IMR-90 (cell line): ENCODE results near the gene RGL1. TPM values are rescaled to one million over a fixed set of nuclear protein-coding genes. Genes with fewer than 3 reads are reported as not detected.

Experiments
- ATAC-seq: fragments of 200-7000 bp; cut with Tn5 transposase; 2 replicates; pipeline ENCODE4 v1.9.1; 2020; ENCODE audit warnings: low read depth, mild to moderate bottlenecking, moderate library complexity
- BruUV-seq: library from RNA; stranded (reverse); fragments of 400-500 nt; replicated peaks from 2 replicates; lab custom pipeline; 2021; lab: Mats Ljungman, UMichigan
- CTCF ChIA-PET: fragments of 300-600 bp; formaldehyde crosslinking; extraction: SDS; loops from one replicate; lab custom pipeline; 2021; ENCODE audit warnings: antibody characterized with exemption; lab: Yijun Ruan, JAX
- POLR2A ChIA-PET: fragments of 300-600 bp; sonication (Branson Sonifier 250); formaldehyde crosslinking; loops from one replicate; lab custom pipeline; 2022; ENCODE audit warnings: antibody characterized with exemption; ENCODE audit not compliant: unreplicated experiment; lab: Charles Lee
- DNase-seq: peaks from one replicate; pipeline ENCODE4 v3.0.0; 2013
- H2AFZ ChIP-seq: replicated peaks from 2 replicates; pipeline ENCODE3; 2013; ENCODE audit warnings: low read length, mild to moderate bottlenecking; ENCODE audit not compliant: poor library complexity
- H2AK5ac ChIP-seq: 2 replicates; pipeline ENCODE4 v1.6.1; 2013; ENCODE audit warnings: low read depth, low read length, inconsistent platforms
- H2AK9ac ChIP-seq: replicated peaks from 2 replicates; pipeline ENCODE3; 2013; ENCODE audit warnings: mild to moderate bottlenecking, low read depth, low read length, moderate library complexity; ENCODE audit not compliant: poor library complexity
- H2BK120ac ChIP-seq: 2 replicates; pipeline ENCODE4 v1.6.1; 2013; ENCODE audit warnings: low read depth, low read length, inconsistent platforms
- H2BK15ac ChIP-seq: 3 replicates; pipeline ENCODE4 v1.6.1; 2013; ENCODE audit warnings: low read depth, low read length, inconsistent platforms
- H2BK20ac ChIP-seq: 2 replicates; pipeline ENCODE4 v1.6.1; 2013; ENCODE audit warnings: low read depth, mild to moderate bottlenecking, inconsistent platforms, low read length, moderate library complexity
- H2BK5ac ChIP-seq: 2 replicates; pipeline ENCODE4 v1.6.1; 2013; ENCODE audit warnings: mild to moderate bottlenecking, low read depth, low read length, inconsistent platforms; ENCODE audit not compliant: poor library complexity, severe bottlenecking
- H3K14ac ChIP-seq: replicated peaks from 2 replicates; pipeline ENCODE4 v1.6.1; 2013; ENCODE audit warnings: low read depth, low read length, inconsistent platforms
- H3K18ac ChIP-seq: 2 replicates; pipeline ENCODE4 v1.6.1; 2013; ENCODE audit warnings: low read depth, low read length, control low read depth
- H3K23ac ChIP-seq: 2 replicates; pipeline ENCODE4 v1.6.1; 2013; ENCODE audit warnings: low read depth, low read length, inconsistent platforms
- H3K27ac ChIP-seq: 2 replicates; pipeline ENCODE4 v1.5.1; 2013; ENCODE audit warnings: mild to moderate bottlenecking, control low read depth, low read length; ENCODE audit not compliant: insufficient read depth
- H3K27me3 ChIP-seq: 2 replicates; pipeline ENCODE4 v1.6.1; 2013; ENCODE audit warnings: low read length; ENCODE audit not compliant: control insufficient read depth, insufficient read depth
- H3K36me3 ChIP-seq: 2 replicates; pipeline ENCODE4 v1.6.1; 2013; ENCODE audit warnings: low read length, mixed read lengths; ENCODE audit not compliant: control insufficient read depth, insufficient read depth
- H3K4ac ChIP-seq: 2 replicates; pipeline ENCODE4 v1.6.1; 2013; ENCODE audit warnings: low read depth, low read length, inconsistent platforms
- H3K4me1 ChIP-seq: 2 replicates; pipeline ENCODE4 v1.6.1; 2013; ENCODE audit warnings: low read length, mixed read lengths; ENCODE audit not compliant: control insufficient read depth, insufficient read depth
- H3K4me2 ChIP-seq: 2 replicates; pipeline ENCODE4 v1.6.1; 2013; ENCODE audit warnings: low read depth, mild to moderate bottlenecking, control low read depth, low read length, moderate library complexity
- H3K4me3 ChIP-seq: 2 replicates; pipeline ENCODE4 v1.5.1; 2013; ENCODE audit warnings: low read depth, mild to moderate bottlenecking, control low read depth, low read length, moderate library complexity; ENCODE audit not compliant: insufficient read depth
- H3K56ac ChIP-seq: 2 replicates; pipeline ENCODE4 v1.6.1; 2013; ENCODE audit warnings: low read length, inconsistent platforms; ENCODE audit not compliant: insufficient read depth; ENCODE audit errors: extremely low read depth
- H3K79me1 ChIP-seq, 2 experiments: 2 replicates each; pipeline ENCODE4 v1.6.1; 2013; ENCODE audit warnings: low read length in 2 of 2, inconsistent platforms in 1 of 2, low read depth in 1 of 2
- H3K9ac ChIP-seq: 2 replicates; pipeline ENCODE4 v1.6.1; 2013; ENCODE audit warnings: low read depth, low read length, control low read depth
- H3K9me1 ChIP-seq: 2 replicates; pipeline ENCODE4 v1.6.1; 2013; ENCODE audit warnings: low read length, inconsistent platforms; ENCODE audit not compliant: insufficient read depth
- H3K9me3 ChIP-seq: 2 replicates; pipeline ENCODE4 v1.6.1; 2013; ENCODE audit warnings: low read length; ENCODE audit not compliant: control insufficient read depth, insufficient read depth
- H4K20me1 ChIP-seq: 2 replicates; pipeline ENCODE4 v1.6.1; 2013; ENCODE audit warnings: low read length, inconsistent platforms; ENCODE audit not compliant: insufficient read depth
- H4K5ac ChIP-seq: 2 replicates; pipeline ENCODE4 v1.6.1; 2013; ENCODE audit warnings: mild to moderate bottlenecking, low read depth, low read length, control low read depth
- H4K8ac ChIP-seq, 2 experiments: 2 replicates each; pipeline ENCODE4 v1.6.1; 2013; ENCODE audit warnings: low read depth in 2 of 2, low read length in 2 of 2, control low read depth in 1 of 2, inconsistent platforms in 1 of 2
- H4K91ac ChIP-seq: 2 replicates; pipeline ENCODE4 v1.6.1; 2013; ENCODE audit warnings: low read depth, low read length, inconsistent platforms; ENCODE audit not compliant: insufficient read depth
- BHLHE40 ChIP-seq: fragments of 150-350 bp; IDR thresholded peaks from 2 replicates; pipeline ENCODE4 v1.6.1; 2016; ENCODE audit warnings: mild to moderate bottlenecking, low read depth, low read length
- CEBPB ChIP-seq: IDR thresholded peaks from 2 replicates; pipeline ENCODE4 v1.6.1; 2012; ENCODE audit warnings: low read depth, low read length, improper control_type of control experiment
- ELK1 ChIP-seq: fragments of 150-350 bp; IDR thresholded peaks from 2 replicates; pipeline ENCODE4 v1.6.1; 2016; ENCODE audit warnings: low read depth, mild to moderate bottlenecking, low read length, moderate library complexity, borderline replicate concordance
- FOS ChIP-seq: fragments of 150-350 bp; IDR thresholded peaks from 2 replicates; pipeline ENCODE4 v1.6.1; 2016; ENCODE audit warnings: low read depth, low read length
- MAFK ChIP-seq: IDR thresholded peaks from 2 replicates; pipeline ENCODE4 v1.6.1; 2012; ENCODE audit warnings: low read depth, low read length, improper control_type of control experiment
- MAZ ChIP-seq: IDR thresholded peaks from 2 replicates; pipeline ENCODE4 v1.6.1; 2012; ENCODE audit warnings: low read depth, mild to moderate bottlenecking, low read length, improper control_type of control experiment, moderate library complexity, borderline replicate concordance
- MXI1 ChIP-seq: IDR thresholded peaks from 2 replicates; pipeline ENCODE4 v1.6.1; 2012; ENCODE audit warnings: low read depth, mild to moderate bottlenecking, low read length, moderate library complexity, borderline replicate concordance
- NFE2L2 ChIP-seq: fragments of 150-350 bp; IDR thresholded peaks from 2 replicates; pipeline ENCODE4 v1.6.1; 2016; ENCODE audit warnings: low read depth, mild to moderate bottlenecking, low read length
- POLR2A ChIP-seq: IDR thresholded peaks from 2 replicates; pipeline ENCODE4 v1.6.1; 2012; ENCODE audit warnings: mild to moderate bottlenecking, low read depth, low read length
- RAD21 ChIP-seq: IDR thresholded peaks from 2 replicates; pipeline ENCODE4 v1.6.1; 2012; ENCODE audit warnings: low read length, improper control_type of control experiment
- RCOR1 ChIP-seq: IDR thresholded peaks from 2 replicates; pipeline ENCODE4 v1.6.1; 2012; ENCODE audit warnings: mild to moderate bottlenecking, low read length, improper control_type of control experiment; ENCODE audit not compliant: insufficient replicate concordance
- RFX5 ChIP-seq: IDR thresholded peaks from 2 replicates; pipeline ENCODE4 v1.8.0; 2012; ENCODE audit warnings: low read depth, mild to moderate bottlenecking, low read length, moderate library complexity
- USF2 ChIP-seq: fragments of 150-350 bp; IDR thresholded peaks from 2 replicates; pipeline ENCODE4 v1.6.1; 2017; ENCODE audit warnings: mild to moderate bottlenecking, antibody characterized with exemption, low read length, low read depth
- WGBS, 2 experiments: methylation state at CpG; one replicate each; pipeline versions ENCODE4 v1.1.5 to v1.1.7; 2013; ENCODE audit warnings: missing lambda C conversion rate in 2 of 2; ENCODE audit not compliant: insufficient read length in 1 of 2; ENCODE audit errors: extremely low coverage in 2 of 2; 5-methylcytosine and 5-hydroxymethylcytosine counted together
- dilution Hi-C: fragments of 300-500 bp; cut with HindIII; formaldehyde crosslinking; loops from one replicate; pipeline ENCODE4 v1.14.3; 2018; ENCODE audit warnings: low sequenced_read_pairs; ENCODE audit not compliant: unreplicated experiment
- in situ Hi-C: fragments of 300-500 bp; cut with MboI; formaldehyde crosslinking; loops from 3 replicates; pipeline ENCODE4 v1.14.3; 2019; ENCODE audit warnings: low sequenced_read_pairs, inconsistent platforms, mixed read lengths
- intact Hi-C: fragments of 100-400 bp; cut with micrococcal nuclease; formaldehyde crosslinking; loops from 2 replicates; pipeline ENCODE4 v1.10.0; 2022
- polyA plus RNA-seq, 3 experiments: library from polyadenylated mRNA; depleted of rRNA; stranded (reverse); fragments of >200 nt; gene quantifications; 2 replicates each; pipeline ENCODE4 v1.2.3, GENCODE V29; 2012; ENCODE audit warnings: low replicate concordance in 1 of 3
- total RNA-seq: library from RNA; depleted of rRNA; stranded (reverse); fragments of >200 nt; gene quantifications from 2 replicates; pipeline ENCODE4 v1.2.3, GENCODE V29; 2012

RGL1 gene
- total and polyA plus RNA-seq, 2 of the 4 experiments (the other 2 are of a cell fraction): 4.7 to 7.5 TPM

- Histone ChIP-seq H3K4me2 (no peak overlapping the region), H3K18ac (no peak overlapping the region), H4K5ac (no peak overlapping the region), H2BK15ac (no peak overlapping the region), H2AK5ac (no peak overlapping the region), H4K8ac (no peak overlapping the region), H3K14ac (no peak overlapping the region), H3K36me3 (no peaks in the 10 kb centered on the region), H2AK9ac (no peak overlapping the region), H3K56ac (no peak overlapping the region), H3K9me3 (no peaks in the 10 kb centered on the region), H2AFZ (no peak overlapping the region), H3K4me3 (no peak overlapping the region), H3K4ac (no peak overlapping the region), H4K20me1 (no peaks in the 10 kb centered on the region), H3K9me1 (no peaks in the 10 kb centered on the region), H3K4me1 (no peaks in the 10 kb centered on the region), H3K9ac (no peak overlapping the region), H2BK5ac (no peak overlapping the region), H3K79me1 (no peaks in the 10 kb centered on the region), H3K27me3 (no peaks in the 10 kb centered on the region), H3K27ac (no peak overlapping the region), H3K23ac (no peak overlapping the region), H2BK20ac (no peak overlapping the region), H2BK120ac (no peak overlapping the region), H4K91ac (no peak overlapping the region)
- dilution Hi-C loops (no loop called here), in situ Hi-C loops (no loop called here), intact Hi-C loops (no loop called here)
- no CpG with 5 or more reads among the region's 3 CpGs for WGBS, 2 experiments
- POLR2A ChIA-PET: no interaction called here
- ATAC-seq: no peak
- BruUV-seq: no TSS peak
- CTCF ChIA-PET: no interaction called here
- no peak for DNase-seq
- TF ChIP-seq MXI1 (no peak), NFE2L2 (no peak), CEBPB (no peak), RCOR1 (no peak), USF2 (no peak), ELK1 (no peak), FOS (no peak), MAZ (no peak), POLR2A (no peak), RFX5 (no peak), BHLHE40 (no peak), RAD21 (no peak), MAFK (no peak)
These were observed 170.7 kb downstream of the RGL1 start for GRCh38 chr1:183975651-183976050.
